ENCODE results near the gene PAPPA.

- TF ChIP-seq CTCF (IDR thresholded peaks at IDR 0.05), result peak in 2 of 4 experiments; percentile 18 to 24
- no peak for TF ChIP-seq POLR2A (IDR thresholded peaks at IDR 0.05)
These were observed 9.9 kb downstream of the PAPPA start for GRCh38 chr9:116163293-116164055.

All from uterus (tissue), 2 donors.